OCI-LY7 (cell line): Measurements from ENCODE around the gene MRPL47. TPM values are rescaled to one million over a fixed set of nuclear protein-coding genes. Genes with fewer than 3 reads are reported as not detected.

Experiments used
- Bru-seq: library from RNA; stranded (reverse); fragments of 400-500 nt; gene quantifications from one replicate; lab custom pipeline; 2021; lab: Mats Ljungman, UMichigan
- BruChase-seq, 2 experiments: library from RNA; stranded (reverse); fragments of 400-500 nt; gene quantifications; one replicate each; lab custom pipeline; 2021; lab: Mats Ljungman, UMichigan
- BruUV-seq: library from RNA; stranded (reverse); fragments of 400-500 nt; replicated peaks from 2 replicates; lab custom pipeline; 2021; lab: Mats Ljungman, UMichigan
- CTCF ChIA-PET: fragments of 300-600 bp; sonication (Branson Sonifier 250); formaldehyde crosslinking; loops from one replicate; lab custom pipeline; 2022; ENCODE audit warnings: antibody characterized with exemption; ENCODE audit not compliant: unreplicated experiment; lab: Charles Lee
- POLR2A ChIA-PET: fragments of 300-600 bp; sonication (Branson Sonifier 250); formaldehyde crosslinking; loops from one replicate; lab custom pipeline; 2022; ENCODE audit warnings: antibody characterized with exemption; lab: Charles Lee
- DNase-seq: peaks from one replicate; pipeline ENCODE4 v3.0.0-alpha.2; 2015; ENCODE audit warnings: low spot score
- H2AFZ ChIP-seq: fragments of 200-600 bp; sonication (generic), shearing (Covaris generic); 2 replicates; pipeline ENCODE4 v1.6.1; 2014; ENCODE audit warnings: mild to moderate bottlenecking, antibody characterized with exemption, low read length, moderate library complexity
- H3K27ac ChIP-seq: fragments of 200-600 bp; sonication (generic); 2 replicates; pipeline ENCODE4 v1.5.1; 2014; ENCODE audit warnings: mixed run types, low read depth, mild to moderate bottlenecking, moderate library complexity, low read length, inconsistent platforms; ENCODE audit not compliant: poor library complexity, severe bottlenecking
- H3K36me3 ChIP-seq: fragments of 200-600 bp; sonication (generic); 2 replicates; pipeline ENCODE4 v1.6.1; 2014; ENCODE audit warnings: mild to moderate bottlenecking, antibody characterized with exemption, low read length, moderate library complexity, mixed read lengths; ENCODE audit not compliant: insufficient read depth
- H3K4me1 ChIP-seq: fragments of 200-600 bp; sonication (generic); 2 replicates; pipeline ENCODE4 v1.5.1; 2014; ENCODE audit warnings: mild to moderate bottlenecking, low read length; ENCODE audit not compliant: insufficient read depth, poor library complexity, severe bottlenecking
- H3K4me2 ChIP-seq: fragments of 200-600 bp; sonication (generic); 2 replicates; pipeline ENCODE4 v1.6.1; 2014; ENCODE audit warnings: mild to moderate bottlenecking, low read length
- H3K4me3 ChIP-seq: fragments of 200-600 bp; sonication (generic); 2 replicates; pipeline ENCODE4 v1.5.1; 2014; ENCODE audit warnings: mild to moderate bottlenecking, low read depth, low read length; ENCODE audit not compliant: poor library complexity, severe bottlenecking
- H3K79me2 ChIP-seq: fragments of 200-600 bp; sonication (generic); 2 replicates; pipeline ENCODE4 v1.6.1; 2016; ENCODE audit warnings: low read depth, mild to moderate bottlenecking, low read length, moderate library complexity, mixed read lengths; ENCODE audit not compliant: insufficient read depth
- H3K9me2 ChIP-seq: fragments of 200-600 bp; sonication (generic); 2 replicates; pipeline ENCODE4 v1.6.1; 2016; ENCODE audit warnings: mild to moderate bottlenecking, low read length, mixed read lengths; ENCODE audit not compliant: insufficient read depth
- H3K9me3 ChIP-seq: fragments of 200-600 bp; sonication (generic); 2 replicates; pipeline ENCODE4 v1.6.1; 2014; ENCODE audit warnings: mild to moderate bottlenecking, mixed run types, low read length, mixed read lengths
- H4K20me1 ChIP-seq: fragments of 200-600 bp; sonication (generic); 2 replicates; pipeline ENCODE4 v1.6.1; 2014; ENCODE audit warnings: mild to moderate bottlenecking, antibody characterized with exemption, low read length, moderate library complexity, mixed read lengths; ENCODE audit not compliant: insufficient read depth
- CTCF ChIP-seq: fragments of 200-600 bp; sonication (generic); conservative IDR thresholded peaks from 2 replicates; pipeline ENCODE4 v1.5.1; 2014; ENCODE audit warnings: mild to moderate bottlenecking, antibody characterized with exemption, low read length, moderate library complexity, mixed read lengths
- EZH2phosphoT487 ChIP-seq: fragments of 200-600 bp; sonication (generic); IDR thresholded peaks from 2 replicates; pipeline ENCODE4 v1.6.1; 2018; ENCODE audit warnings: low read depth, borderline replicate concordance, mild to moderate bottlenecking, mixed run types, antibody characterized with exemption, low read length, moderate library complexity, mixed read lengths
- intact Hi-C: fragments of 100-400 bp; cut with micrococcal nuclease; formaldehyde crosslinking; loops from one replicate; pipeline ENCODE4 v1.10.0; 2022; ENCODE audit not compliant: unreplicated experiment
- long read RNA-seq: library from polyadenylated mRNA; stranded (forward); transcript quantifications from one replicate; pipeline ENCODE4 v2.0.0, GENCODE V29; 2022
- total RNA-seq, 2 experiments: library from RNA; depleted of rRNA in 1 of 2; stranded (reverse); fragments of >200 nt in 1 of 2; shearing (Covaris generic) in 1 of 2; gene quantifications; 2 replicates each; pipeline ENCODE4 v1.2.3, GENCODE V29; 2014 to 2022

MRPL47 gene
- 25.9 and 50.4 TPM in 2 replicates for total RNA-seq (2014; rRNA removed; shearing (Covaris generic))
- 42.5 and 47.2 TPM in 2 replicates for total RNA-seq (2022)
- percentile 88 among the genes with signal in this experiment for Bru-seq, nascent RNA
- percentile 74 among the genes with signal in this experiment for BruChase-seq, experiment 1, labeled RNA remaining after a 6-hour chase
- percentile 76 among the genes with signal in this experiment for BruChase-seq, experiment 2, labeled RNA remaining after a 2-hour chase
- long read RNA-seq, transcript MRPL47-203 (7 exons, 1,370 nt), result major isoform, 70 of 81 reads
- long read RNA-seq, partial matches to known transcripts, result 1 of 81 reads
- long read RNA-seq, other reads (novel, unspliced or antisense), result 7 of 81 reads

DNA sequence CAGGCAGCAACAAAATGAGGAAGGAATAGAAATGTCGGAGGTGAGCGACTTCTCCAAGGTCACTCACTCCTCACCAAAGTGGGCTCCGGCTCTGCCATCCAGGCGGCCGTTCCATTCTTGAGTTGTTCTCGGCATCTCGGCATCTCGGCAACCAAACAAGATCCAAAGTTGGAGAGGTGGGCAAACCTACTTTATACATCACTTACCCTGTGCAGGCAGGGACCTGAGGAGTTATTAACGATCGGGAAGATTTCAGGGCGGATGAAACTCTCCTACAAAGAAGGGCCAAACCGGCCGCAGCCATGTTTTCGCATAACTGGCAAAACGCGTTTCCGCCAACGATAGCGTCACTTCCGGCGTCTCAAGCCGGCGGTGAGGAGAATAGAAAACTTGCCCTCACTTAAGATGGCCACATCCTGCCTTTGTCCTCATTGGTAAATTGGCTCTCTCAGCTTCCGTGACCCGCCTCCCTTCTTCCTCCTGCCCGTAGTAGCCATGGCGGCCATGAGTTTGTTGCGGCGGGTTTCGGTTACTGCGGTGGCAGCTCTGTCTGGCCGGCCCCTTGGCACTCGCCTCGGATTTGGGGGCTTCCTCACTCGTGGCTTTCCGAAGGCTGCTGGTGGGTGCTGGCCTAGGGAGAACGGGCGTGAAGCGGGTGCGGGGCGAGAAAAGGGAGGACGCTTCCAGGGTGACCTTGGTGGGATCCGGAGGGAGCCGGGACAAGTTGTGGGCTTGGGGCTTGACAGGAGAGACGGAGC lies at the start of gene MRPL47, which contains the start of gene NDUFB5:
TSS of gene MRPL47 (minus strand) at position 318 of the 758 bp plus-strand sequence. CDS start at position 304, 14 bp downstream.
TSS of gene NDUFB5 (plus strand) at position 474 of the 758 bp plus-strand sequence. CDS start at position 496, 22 bp downstream.
- intact Hi-C loops, result loop anchor here (1.0 to 2.0 kb wide), 3 partner anchors 42 to 257 kb away; partner anchors contain the start of genes ACTL6A, MFN1 and USP13
- ChIA-PET POLR2A (interaction anchor here (0.5 to 1.5 kb wide), 11 partner anchors 10 to 527 kb away, joined by 3 to 9 read pairs (median 4); partner anchors contain the start of gene ACTL6A), CTCF (no interaction called here)
- peak within 1 kb of the TSS; percentile 74 for H3K27ac ChIP-seq
- peak within 1 kb of the TSS; percentile 88 for H3K4me2 ChIP-seq
- no peaks in the 10 kb centered on the region for H4K20me1 ChIP-seq
- peak within 1 kb of the TSS; percentile 87 for H3K4me3 ChIP-seq
- peak; percentile 96 for DNase-seq
- peaks cover 84% of the 10 kb centered on the region for H3K79me2 ChIP-seq
- TF ChIP-seq CTCF (no peak), EZH2phosphoT487 (no peak)
- H3K9me3 ChIP-seq, result no peaks in the 10 kb centered on the region
- peak within 1 kb of the TSS; percentile 80 for H2AFZ ChIP-seq
- BruUV-seq, result no TSS peak
- H3K4me1 ChIP-seq, result peaks cover 51% of the 10 kb centered on the region
- H3K9me2 ChIP-seq, result no peaks in the 10 kb centered on the region
- peaks cover 44% of the 10 kb centered on the region for H3K36me3 ChIP-seq

DNA sequence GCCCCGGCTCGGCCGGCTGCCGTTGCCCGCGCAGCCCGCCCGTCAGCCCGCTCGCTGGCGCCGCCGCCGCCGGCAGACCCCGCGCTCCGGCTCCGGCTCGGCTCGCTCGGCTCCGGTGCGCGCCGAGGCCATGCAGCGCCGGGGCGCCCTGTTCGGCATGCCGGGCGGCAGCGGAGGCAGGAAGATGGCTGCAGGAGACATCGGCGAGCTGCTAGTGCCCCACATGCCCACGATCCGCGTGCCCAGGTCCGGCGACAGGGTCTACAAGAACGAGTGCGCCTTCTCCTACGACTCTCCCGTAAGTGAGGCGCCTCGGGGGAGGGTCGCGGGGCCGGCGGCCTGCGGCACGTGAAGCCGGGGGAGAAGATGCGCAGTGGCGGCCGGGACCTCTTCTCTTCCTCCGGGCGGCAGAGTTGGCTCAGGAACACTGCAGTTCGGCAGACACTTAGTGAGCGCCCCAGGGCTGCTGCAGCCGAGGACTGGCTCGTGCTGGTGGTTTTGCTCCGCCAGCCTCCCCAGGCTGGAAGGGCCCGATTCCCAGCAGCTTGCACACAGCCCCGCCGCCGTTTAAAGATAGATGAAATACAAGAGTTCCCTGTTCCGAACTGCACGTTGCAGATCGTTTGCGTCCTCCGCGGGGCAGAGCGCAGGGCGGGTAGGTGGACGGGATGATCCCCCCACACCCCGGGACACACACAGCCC lies 48.8 kb upstream of the MRPL47 start:
- Histone ChIP-seq H3K79me2 (peaks cover 48% of the 10 kb centered on the region), H3K9me2 (no peaks in the 10 kb centered on the region), H3K4me1 (peaks cover 32% of the 10 kb centered on the region), H3K9me3 (no peaks in the 10 kb centered on the region; the same call in 1 of the 2 replicates), H3K4me3 (peak overlapping the region; percentile 96), H4K20me1 (peaks cover 26% of the 10 kb centered on the region), H2AFZ (peak overlapping the region; percentile 33; the same call in 1 of the 2 replicates), H3K36me3 (peaks cover 34% of the 10 kb centered on the region), H3K27ac (peak overlapping the region; percentile 81), H3K4me2 (peak overlapping the region; percentile 97)
- intact Hi-C loops, result loop anchor here (2.0 to 5.0 kb wide), 7 partner anchors 48 to 949 kb away; partner anchors contain the start of genes ACTL6A, MFN1, MRPL47 and NDUFB5
- ChIA-PET CTCF (interaction anchor here (0.7 kb wide), 1 partner anchor 14 kb away, joined by 3 read pairs; no protein-coding TSS in a partner anchor), POLR2A (interaction anchor here (0.7 to 1.3 kb wide), 4 partner anchors 38 to 579 kb away, joined by 3 to 4 read pairs (median 4); no protein-coding TSS in a partner anchor)
- DNase-seq, result peak; percentile 84
- no TSS peak for BruUV-seq
- TF ChIP-seq EZH2phosphoT487 (no peak), CTCF (peak; percentile 25; the same call in 1 of the 2 replicates)
